Astrocyte of the cerebellum (primary cell): ENCODE data around the gene STXBP6.

ENCODE experiments used
- DNase-seq: peaks from one replicate; pipeline ENCODE4 v3.0.0-alpha.2; 2011; ENCODE audit warnings: low read depth
- H3K4me3 ChIP-seq: 2 replicates; pipeline ENCODE4 v1.5.1; 2011; ENCODE audit warnings: mild to moderate bottlenecking, low read depth, low read length, moderate library complexity
- in situ Hi-C: cut with HindIII; loops from 2 replicates; pipeline ENCODE4 v1.10.0; 2017; ENCODE audit warnings: low sequenced_read_pairs
- TF ChIP-seq, protein P1 (sequence below): IDR thresholded peaks from 2 replicates; pipeline ENCODE4 v1.5.1; 2012; ENCODE audit warnings: low read length, low read depth, moderate library complexity, mild to moderate bottlenecking; ENCODE audit errors: missing control alignments

Gene STXBP6

DNA sequence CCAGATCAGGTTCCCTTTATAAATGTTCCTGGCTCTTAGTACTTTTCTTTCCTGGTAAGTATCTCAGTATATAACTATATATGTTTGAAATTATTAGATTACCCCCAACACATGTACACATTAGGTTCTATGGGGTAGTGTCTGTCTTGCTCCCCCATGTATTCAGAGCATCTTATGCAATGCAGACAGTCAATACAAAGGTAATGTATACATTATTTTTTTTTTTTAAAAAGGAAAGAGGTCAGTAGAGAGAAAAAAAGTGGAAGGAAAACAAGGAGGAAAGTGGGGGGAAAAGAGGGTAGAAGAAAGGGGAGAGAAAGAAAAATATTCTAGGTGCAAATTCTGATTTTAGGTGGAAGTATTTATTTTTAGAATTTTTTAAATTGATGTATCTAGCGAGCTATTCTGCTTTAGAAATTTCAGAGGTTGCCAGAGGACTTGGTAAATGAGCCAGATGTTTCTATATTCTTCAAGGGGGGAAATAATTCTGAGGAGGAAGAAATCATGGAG, 157.9 kb downstream of the STXBP6 start:
- TF ChIP-seq, protein P1, sequence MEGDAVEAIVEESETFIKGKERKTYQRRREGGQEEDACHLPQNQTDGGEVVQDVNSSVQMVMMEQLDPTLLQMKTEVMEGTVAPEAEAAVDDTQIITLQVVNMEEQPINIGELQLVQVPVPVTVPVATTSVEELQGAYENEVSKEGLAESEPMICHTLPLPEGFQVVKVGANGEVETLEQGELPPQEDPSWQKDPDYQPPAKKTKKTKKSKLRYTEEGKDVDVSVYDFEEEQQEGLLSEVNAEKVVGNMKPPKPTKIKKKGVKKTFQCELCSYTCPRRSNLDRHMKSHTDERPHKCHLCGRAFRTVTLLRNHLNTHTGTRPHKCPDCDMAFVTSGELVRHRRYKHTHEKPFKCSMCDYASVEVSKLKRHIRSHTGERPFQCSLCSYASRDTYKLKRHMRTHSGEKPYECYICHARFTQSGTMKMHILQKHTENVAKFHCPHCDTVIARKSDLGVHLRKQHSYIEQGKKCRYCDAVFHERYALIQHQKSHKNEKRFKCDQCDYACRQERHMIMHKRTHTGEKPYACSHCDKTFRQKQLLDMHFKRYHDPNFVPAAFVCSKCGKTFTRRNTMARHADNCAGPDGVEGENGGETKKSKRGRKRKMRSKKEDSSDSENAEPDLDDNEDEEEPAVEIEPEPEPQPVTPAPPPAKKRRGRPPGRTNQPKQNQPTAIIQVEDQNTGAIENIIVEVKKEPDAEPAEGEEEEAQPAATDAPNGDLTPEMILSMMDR: no peak
- in situ Hi-C loops: no loop called here
- DNase-seq: no peak
- H3K4me3 ChIP-seq: no peak overlapping the region

DNA sequence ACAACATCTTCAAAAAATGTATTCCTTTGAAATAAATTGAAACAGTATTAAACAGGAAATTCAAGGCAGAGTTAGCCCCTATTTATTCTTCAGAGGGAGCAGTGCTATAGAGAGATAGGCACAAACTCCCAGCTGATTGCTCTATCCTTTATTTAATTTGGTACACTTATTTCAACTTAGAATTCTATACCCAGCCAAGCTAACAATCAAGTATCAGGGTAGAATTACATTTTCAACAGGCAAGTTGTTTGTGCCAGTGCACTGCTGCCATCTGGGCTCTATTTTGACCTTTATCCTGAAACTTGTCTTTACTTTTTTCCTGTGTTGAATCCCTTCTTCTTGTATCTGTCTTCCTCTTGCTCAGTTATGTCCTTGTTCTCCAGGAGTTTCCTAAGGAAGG, 159.2 kb downstream of the STXBP6 start:
- in situ Hi-C loops: no loop called here
- TF ChIP-seq, protein P1: no peak
- DNase-seq: no peak
- no peak overlapping the region for H3K4me3 ChIP-seq

DNA sequence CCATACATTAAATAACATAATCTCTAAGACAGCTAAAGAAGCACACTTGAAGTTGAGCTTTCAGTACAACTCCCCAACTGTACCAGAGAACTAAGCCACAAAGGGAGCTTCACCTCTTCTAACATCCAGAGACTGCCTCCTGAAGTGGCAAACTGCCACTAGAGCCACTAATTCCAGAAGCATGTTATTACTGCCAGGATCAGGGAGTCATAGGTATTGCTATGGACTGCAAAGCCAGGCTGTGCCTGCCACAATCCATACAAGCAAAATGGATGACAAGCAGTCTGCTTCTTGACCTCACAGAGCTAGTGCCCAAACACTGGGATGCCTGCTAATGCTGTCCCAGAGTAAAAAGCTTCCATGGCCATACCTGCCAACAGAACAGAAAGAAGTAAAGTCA, 160.1 kb downstream of the STXBP6 start:
- DNase-seq: no peak
- in situ Hi-C loops: no loop called here
- no peak overlapping the region for H3K4me3 ChIP-seq
- TF ChIP-seq, protein P1: no peak

DNA sequence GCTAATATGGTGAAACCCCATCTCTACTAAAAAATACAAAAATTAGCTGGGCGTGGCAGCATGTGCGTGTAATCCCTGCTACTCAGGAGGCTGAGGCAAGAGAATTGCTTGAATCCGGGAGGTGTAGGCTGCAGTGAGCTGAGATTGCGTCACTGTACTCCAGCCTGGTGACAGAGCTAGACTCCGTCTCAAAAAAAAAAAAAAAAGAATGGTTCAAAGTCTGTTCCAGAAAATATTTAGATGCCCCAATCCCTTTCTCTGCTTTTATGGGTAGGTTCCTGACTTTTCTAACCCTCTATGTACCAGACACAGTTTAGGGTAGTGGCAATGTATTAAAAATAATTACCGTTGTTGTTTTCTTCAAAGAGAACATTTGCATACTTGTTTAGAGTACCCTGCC, 161.4 kb downstream of the STXBP6 start:
- in situ Hi-C loops: no loop called here
- no peak for DNase-seq
- H3K4me3 ChIP-seq: no peak overlapping the region
- TF ChIP-seq, protein P1: no peak

DNA sequence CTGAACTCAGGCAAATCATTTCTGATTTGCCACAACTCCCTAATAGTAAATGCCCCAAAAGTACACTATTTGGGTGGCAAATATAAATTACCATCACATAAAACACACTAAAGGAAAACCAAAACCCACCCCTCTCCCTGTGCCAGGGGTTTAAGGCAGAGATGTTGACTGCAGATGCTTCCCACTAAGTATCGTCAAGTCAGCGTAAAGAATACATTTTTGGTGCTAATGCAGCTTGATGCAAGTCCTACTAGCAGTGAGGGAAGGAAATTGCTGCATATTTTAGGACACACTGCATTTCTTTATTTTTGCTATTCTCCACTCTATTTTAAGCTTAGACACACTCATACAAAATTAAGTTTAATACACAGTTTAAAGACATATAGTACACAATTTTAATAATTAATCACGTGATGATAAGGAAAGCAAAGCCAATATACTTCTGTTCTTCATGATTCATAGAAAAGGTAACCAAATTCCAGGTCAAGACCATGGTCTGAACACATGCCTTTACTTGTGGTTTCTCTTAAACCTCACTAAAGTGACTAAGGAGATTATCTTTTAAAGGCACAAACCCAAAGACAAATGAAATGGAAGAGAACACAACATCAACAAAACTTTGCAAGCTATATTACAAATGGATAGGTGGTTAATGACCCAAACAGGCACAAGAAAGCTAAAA, 162.2 kb downstream of the STXBP6 start:
- in situ Hi-C loops: no loop called here
- peak; percentile 34 for DNase-seq
- TF ChIP-seq, protein P1: no peak
- H3K4me3 ChIP-seq: no peak overlapping the region

DNA sequence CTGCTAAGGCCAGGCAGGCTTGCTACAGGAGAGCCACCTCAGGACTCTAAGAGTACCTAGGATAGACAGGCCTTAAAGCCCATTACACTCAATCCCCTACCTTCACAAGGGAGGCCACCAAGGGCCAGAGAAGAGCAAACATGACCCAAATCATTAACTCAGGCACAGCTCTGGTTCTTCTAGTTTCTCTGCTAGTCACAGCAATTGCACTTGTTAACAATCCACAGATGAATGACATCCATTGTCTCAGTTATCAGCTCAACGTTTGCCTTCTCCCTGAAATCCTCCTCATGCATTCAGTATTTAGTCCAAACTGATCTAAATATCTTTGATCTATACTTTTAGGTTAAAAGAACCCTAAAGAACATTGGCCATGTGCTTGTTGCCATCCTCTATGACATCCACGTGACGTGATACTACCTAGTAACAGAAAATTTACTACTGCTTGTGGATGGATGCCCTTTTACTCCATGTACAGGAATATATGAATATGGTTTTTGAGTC, 164.5 kb downstream of the STXBP6 start:
- DNase-seq: no peak
- H3K4me3 ChIP-seq: no peak overlapping the region
- in situ Hi-C loops: no loop called here
- TF ChIP-seq, protein P1: no peak
